ACC112 (cell line): ENCODE measurements around the gene PSMD3.
"Not testable (repeated sequence)": the region's sequence is repeated elsewhere in the genome, so short reads cannot be mapped to it uniquely, and the experiment has no call there.

Source experiments
- H2AFZ ChIP-seq: fragments of 200-600 bp; sonication (generic); one replicate; pipeline ENCODE4 v1.6.0; 2017; ENCODE audit warnings: antibody characterized with exemption, low read length; ENCODE audit not compliant: unreplicated experiment
- H3K27ac ChIP-seq: fragments of 200-600 bp; sonication (generic); 2 replicates; pipeline ENCODE4 v1.5.1; 2014; ENCODE audit warnings: low read depth, mild to moderate bottlenecking, antibody characterized with exemption, low read length, moderate library complexity
- H3K27me3 ChIP-seq: fragments of 200-600 bp; sonication (generic); 2 replicates; pipeline ENCODE4 v1.6.1; 2014; ENCODE audit warnings: mild to moderate bottlenecking, antibody characterized with exemption, low read length, moderate library complexity, mixed read lengths; ENCODE audit not compliant: insufficient read depth
- H3K36me3 ChIP-seq: fragments of 200-600 bp; sonication (generic); 2 replicates; pipeline ENCODE4 v1.6.1; 2016; ENCODE audit warnings: mild to moderate bottlenecking, antibody characterized with exemption, low read length, moderate library complexity, mixed read lengths; ENCODE audit not compliant: insufficient read depth
- H3K4me1 ChIP-seq: fragments of 200-600 bp; sonication (generic); one replicate; pipeline ENCODE4 v1.6.1; 2016; ENCODE audit warnings: low read length, mixed read lengths; ENCODE audit not compliant: insufficient read depth, unreplicated experiment, control insufficient read depth
- H3K4me3 ChIP-seq: fragments of 200-600 bp; sonication (generic); 2 replicates; pipeline ENCODE4 v1.5.1; 2014; ENCODE audit warnings: mild to moderate bottlenecking, low read depth, low read length
- H3K79me2 ChIP-seq: fragments of 200-600 bp; sonication (generic); one replicate; pipeline ENCODE4 v1.6.0; 2016; ENCODE audit warnings: low read length; ENCODE audit not compliant: control insufficient read depth, unreplicated experiment, insufficient read depth

The PSMD3 gene

DNA sequence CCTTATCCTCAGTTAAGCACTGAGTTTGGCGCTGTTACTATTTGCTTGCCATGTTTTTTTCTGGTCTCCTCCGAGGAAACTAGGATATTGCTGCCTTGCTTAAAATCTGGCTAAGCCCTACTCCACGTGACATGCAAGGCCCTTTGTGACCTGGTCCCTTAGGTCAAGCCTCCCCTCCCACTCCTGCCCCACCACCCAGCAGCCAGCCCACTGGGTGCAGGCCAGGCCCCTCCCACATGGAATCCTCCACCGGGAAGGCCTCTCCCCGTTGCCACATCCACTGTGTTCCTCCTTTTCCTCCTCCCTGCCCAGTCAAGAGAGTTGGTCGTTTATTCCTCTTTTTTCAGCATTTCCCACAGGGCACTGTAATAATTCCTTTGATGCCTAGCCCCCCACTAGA is 16.2 kb downstream of the PSMD3 start:
- no peak overlapping the region for H2AFZ ChIP-seq
- no peaks in the 10 kb centered on the region for H3K27me3 ChIP-seq
- H3K4me1 ChIP-seq, result no peaks in the 10 kb centered on the region
- H3K36me3 ChIP-seq, result peaks cover 10% of the 10 kb centered on the region; the same call in 1 of the 2 replicates
- H3K79me2 ChIP-seq, result no peaks in the 10 kb centered on the region
- H3K4me3 ChIP-seq, result no peak overlapping the region
- no peak overlapping the region for H3K27ac ChIP-seq

DNA sequence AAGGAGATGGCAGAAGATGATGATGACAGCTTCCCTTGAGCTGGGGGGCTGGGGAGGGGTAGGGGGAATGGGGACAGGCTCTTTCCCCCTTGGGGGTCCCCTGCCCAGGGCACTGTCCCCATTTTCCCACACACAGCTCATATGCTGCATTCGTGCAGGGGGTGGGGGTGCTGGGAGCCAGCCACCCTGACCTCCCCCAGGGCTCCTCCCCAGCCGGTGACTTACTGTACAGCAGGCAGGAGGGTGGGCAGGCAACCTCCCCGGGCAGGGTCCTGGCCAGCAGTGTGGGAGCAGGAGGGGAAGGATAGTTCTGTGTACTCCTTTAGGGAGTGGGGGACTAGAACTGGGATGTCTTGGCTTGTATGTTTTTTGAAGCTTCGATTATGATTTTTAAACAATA is 16.9 kb downstream of the PSMD3 start:
- no peaks in the 10 kb centered on the region for H3K79me2 ChIP-seq
- peaks cover 10% of the 10 kb centered on the region; the same call in 1 of the 2 replicates for H3K36me3 ChIP-seq
- no peaks in the 10 kb centered on the region for H3K4me1 ChIP-seq
- no peak overlapping the region for H3K4me3 ChIP-seq
- H3K27me3 ChIP-seq, result no peaks in the 10 kb centered on the region
- no peak overlapping the region for H3K27ac ChIP-seq
- H2AFZ ChIP-seq, result no peak overlapping the region

DNA sequence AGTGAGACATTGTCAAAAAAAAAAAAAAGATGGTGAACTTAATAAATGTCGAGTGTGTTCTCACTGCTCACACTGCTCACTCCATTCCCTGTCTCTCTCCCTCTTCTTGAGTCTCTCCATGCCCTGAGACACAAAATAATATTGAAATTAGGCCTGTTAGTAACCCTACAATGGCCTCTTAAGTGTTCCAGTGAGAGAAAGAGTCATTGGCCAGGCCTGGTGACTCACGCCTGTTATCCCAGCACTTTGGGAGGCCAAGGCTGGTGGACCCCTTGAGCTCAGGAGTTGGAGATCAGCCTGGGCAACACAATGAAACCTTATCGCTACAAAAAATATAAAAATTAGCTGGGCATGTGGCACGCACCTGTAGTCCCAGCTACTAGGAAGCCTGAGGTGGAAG is 18.5 kb downstream of the PSMD3 start:
- Histone ChIP-seq H3K79me2 (no peaks in the 10 kb centered on the region), H3K4me3 (no peak overlapping the region), H3K27ac (no peak overlapping the region)

DNA sequence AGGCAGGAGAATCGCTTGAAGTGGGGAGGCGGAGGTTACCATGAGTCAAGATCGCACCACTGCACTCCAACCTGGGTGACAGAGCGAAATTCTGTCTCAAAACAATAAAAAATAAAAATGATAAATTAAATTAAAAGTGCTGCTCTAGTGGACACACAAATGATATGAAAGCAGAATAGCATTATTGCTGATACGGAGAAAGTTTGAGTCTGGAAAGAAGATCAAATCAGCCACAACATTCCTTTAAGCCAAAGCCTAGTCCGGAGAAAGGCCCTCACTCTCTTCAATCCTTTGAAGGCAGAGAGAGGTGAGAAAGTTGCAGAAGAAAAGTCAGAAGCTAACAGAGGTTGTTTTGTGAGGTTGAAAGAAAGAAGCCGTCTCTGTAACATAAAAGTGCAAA is 19.6 kb downstream of the PSMD3 start:
- Histone ChIP-seq H3K79me2 (no peaks in the 10 kb centered on the region), H3K4me1 (no peaks in the 10 kb centered on the region), H3K27me3 (no peaks in the 10 kb centered on the region), H3K4me3 (no peak overlapping the region), H2AFZ (no peak overlapping the region), H3K36me3 (peaks cover 9% of the 10 kb centered on the region; the same call in 1 of the 2 replicates), H3K27ac (no peak overlapping the region)

More for the DNA sequence above, 18.5 kb downstream of the PSMD3 start:
- no peaks in the 10 kb centered on the region for H3K27me3 ChIP-seq
- peaks cover 10% of the 10 kb centered on the region; the same call in 1 of the 2 replicates for H3K36me3 ChIP-seq
- H2AFZ ChIP-seq, result no peak overlapping the region
- H3K4me1 ChIP-seq, result no peaks in the 10 kb centered on the region

DNA sequence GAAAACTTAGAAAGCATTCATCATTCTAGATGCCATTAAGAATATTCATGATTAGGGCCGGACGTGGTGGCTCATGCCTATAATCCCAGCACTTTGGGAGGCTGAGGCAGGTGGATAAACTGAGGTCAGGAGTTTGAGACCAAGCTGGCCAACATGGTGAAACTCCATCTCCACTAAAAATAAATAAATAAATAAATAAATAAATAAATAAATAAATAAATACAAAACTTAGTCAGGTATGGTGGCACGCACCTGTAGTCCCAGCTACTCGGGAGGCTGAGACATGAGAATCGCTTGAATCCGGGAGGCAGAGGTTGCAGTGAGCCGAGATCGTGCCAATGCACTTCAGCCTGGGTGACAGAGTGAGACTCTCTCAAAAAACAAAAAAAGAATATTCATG is 20.7 kb downstream of the PSMD3 start:
- H3K27ac ChIP-seq, H2AFZ ChIP-seq, H3K4me1 ChIP-seq, H3K27me3 ChIP-seq, H3K4me3 ChIP-seq, H3K36me3 ChIP-seq, H3K79me2 ChIP-seq: not testable (repeated sequence)

DNA sequence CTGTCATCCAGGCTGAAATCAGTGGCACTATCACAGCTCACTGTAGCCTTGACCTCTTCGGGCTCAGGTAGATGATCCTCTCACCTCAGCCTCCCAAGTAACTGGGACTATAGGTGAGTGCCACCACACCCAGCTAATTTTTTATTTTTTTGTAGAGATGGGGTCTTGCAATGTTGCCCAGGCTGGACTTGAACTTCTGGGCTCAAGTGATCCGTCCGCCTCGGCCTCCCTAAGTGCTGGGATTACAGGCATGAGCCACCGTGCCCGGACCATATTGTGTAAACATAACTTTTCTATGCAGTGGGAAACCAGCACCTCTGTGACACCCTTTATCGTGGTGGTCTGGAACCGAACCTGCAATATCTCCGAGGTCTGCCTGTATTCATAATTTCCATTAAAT is 23.5 kb downstream of the PSMD3 start:
- H3K4me3 ChIP-seq, result no peak overlapping the region
- no peaks in the 10 kb centered on the region for H3K79me2 ChIP-seq
- H3K27ac ChIP-seq, result no peak overlapping the region
- no peaks in the 10 kb centered on the region for H3K4me1 ChIP-seq
- no peaks in the 10 kb centered on the region for H3K36me3 ChIP-seq
- H2AFZ ChIP-seq, result no peak overlapping the region
- no peaks in the 10 kb centered on the region for H3K27me3 ChIP-seq

DNA sequence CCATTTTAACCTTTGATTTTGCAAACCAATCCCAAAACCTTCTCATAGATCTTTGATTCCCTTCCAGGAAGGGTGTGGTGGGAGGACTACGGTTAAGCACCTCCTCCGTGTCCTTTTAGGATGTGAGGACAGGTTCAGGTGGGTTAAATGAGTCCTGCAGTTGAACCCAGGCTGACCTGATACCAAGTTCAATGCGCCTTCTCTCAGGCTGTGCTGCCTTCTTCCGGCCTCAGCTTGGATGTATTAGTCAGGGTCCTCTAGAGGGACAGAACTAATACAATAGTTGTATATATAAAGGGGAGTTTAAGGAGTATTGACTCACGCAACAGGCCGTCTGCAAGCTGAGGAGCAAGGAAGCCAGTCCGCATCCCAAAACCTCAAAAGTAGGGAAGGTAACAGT is 24.1 kb downstream of the PSMD3 start:
- H3K27me3 ChIP-seq, result no peaks in the 10 kb centered on the region
- no peak overlapping the region for H3K27ac ChIP-seq
- H2AFZ ChIP-seq, result no peak overlapping the region
- H3K36me3 ChIP-seq, result no peaks in the 10 kb centered on the region
- no peaks in the 10 kb centered on the region for H3K4me1 ChIP-seq
- H3K79me2 ChIP-seq, result no peaks in the 10 kb centered on the region
- no peak overlapping the region for H3K4me3 ChIP-seq

DNA sequence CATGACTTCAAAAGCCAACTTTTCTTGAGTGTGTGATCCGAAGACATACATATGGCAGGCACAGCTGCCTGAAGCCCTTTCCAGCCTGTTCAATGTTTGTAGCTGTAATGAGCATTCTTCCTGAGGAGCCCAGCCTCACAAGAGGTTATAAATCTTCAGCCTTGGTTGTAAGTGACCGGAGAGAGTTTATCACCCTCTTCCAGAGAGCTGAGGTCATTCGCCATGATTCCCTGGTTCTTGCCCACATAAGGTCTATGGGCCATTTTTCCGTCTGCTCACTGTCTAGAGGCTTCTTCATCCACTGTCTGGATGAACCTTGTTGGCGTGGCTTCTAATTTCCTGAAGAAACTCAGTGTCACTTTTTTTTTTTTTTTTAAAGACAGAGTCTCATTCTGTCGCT is 24.9 kb downstream of the PSMD3 start:
- no peaks in the 10 kb centered on the region for H3K79me2 ChIP-seq
- no peak overlapping the region for H2AFZ ChIP-seq
- H3K4me1 ChIP-seq, result no peaks in the 10 kb centered on the region
- H3K4me3 ChIP-seq, result no peak overlapping the region
- H3K27me3 ChIP-seq, result no peaks in the 10 kb centered on the region
- no peaks in the 10 kb centered on the region for H3K36me3 ChIP-seq
- no peak overlapping the region for H3K27ac ChIP-seq

DNA sequence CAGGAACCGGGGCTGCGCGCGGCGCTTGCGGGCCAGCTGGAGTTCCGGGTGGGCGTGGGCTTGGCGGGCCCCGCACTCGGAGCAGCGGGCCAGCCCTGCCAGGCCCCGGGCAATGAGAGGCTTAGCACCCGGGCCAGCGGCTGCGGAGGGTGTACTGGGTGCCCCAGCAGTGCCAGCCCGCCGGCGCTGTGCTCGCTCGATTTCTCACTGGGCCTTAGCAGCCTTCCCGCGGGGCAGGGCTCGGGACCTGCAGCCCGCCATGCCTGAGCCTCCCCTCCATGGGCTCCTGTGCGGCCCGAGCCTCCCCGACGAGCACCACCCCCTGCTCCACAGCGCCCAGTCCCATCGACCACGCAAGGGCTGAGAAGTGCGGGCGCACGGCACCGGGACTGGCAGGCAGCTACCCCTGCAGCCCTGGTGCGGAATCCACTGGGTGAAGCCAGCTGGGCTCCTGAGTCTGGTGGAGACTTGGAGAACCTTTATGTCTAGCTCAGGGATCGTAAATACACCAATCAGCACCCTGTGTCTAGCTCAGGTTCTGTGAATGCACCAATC is 30.4 kb downstream of the PSMD3 start:
- H3K27ac ChIP-seq, H3K4me3 ChIP-seq: not testable (repeated sequence)

DNA sequence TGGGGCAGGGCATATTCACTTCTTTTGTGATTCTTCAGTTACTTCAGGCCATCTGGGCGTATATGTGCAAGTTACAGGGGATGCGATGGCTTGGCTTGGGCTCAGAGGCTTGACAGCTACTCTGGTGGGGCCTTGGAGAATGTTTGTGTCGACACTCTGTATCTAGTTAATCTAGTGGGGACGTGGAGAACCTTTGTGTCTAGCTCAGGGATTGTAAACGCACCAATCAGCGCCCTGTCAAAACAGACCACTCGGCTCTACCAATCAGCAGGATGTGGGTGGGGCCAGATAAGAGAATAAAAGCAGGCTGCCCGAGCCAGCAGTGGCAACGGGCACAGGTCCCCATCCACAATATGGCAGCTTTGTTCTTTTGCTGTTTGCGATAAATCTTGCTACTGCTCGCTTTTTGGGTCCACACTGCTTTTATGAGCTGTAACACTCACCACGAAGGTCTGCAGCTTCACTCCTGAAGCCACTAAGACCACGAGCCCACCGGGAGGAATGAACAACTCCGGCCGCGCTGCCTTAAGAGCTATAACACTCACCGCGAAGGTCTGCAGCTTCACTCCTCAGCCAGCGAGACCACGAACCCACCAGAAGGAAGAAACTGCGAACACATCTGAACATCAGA is 31.5 kb downstream of the PSMD3 start:
- H3K4me3 ChIP-seq, H3K79me2 ChIP-seq, H3K27ac ChIP-seq, H2AFZ ChIP-seq, H3K27me3 ChIP-seq, H3K36me3 ChIP-seq: not testable (repeated sequence)
- H3K4me1 ChIP-seq, result peaks cover 29% of the 10 kb centered on the region

More for the DNA sequence above, 30.4 kb downstream of the PSMD3 start:
- H3K36me3 ChIP-seq, H3K79me2 ChIP-seq, H2AFZ ChIP-seq, H3K27me3 ChIP-seq: not testable (repeated sequence)
- H3K4me1 ChIP-seq, result peaks cover 20% of the 10 kb centered on the region

DNA sequence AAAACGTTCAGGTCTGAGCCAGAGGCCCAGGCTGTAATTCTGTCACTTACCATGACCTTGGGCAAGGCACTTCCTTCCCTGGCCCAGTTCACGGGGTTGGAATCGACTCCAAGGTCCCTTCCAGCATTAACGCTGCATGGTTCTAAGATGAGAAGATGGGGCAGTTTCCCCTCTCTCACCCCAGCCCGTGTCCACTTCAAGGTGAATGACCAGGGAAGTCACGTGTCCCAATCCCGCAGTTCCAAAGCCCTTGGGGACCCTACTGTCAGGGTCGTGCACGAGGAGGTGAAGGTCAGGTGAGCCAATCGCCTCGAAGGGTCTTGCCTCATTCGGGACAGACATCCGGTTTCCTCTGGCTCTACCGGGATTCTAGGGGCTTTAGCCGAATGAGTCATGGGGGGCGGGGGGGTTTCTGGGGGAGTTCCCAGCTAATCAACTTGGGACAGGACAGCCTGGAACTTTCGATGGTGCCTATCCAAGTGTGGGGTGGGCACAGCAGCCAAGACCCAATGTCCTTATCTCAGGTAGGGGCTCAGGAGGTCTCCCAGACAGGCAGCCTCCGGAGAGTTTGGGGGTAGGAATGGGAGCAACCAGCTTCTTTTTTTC is 33.9 kb downstream of the PSMD3 start:
- H3K79me2 ChIP-seq, result no peaks in the 10 kb centered on the region
- no peak overlapping the region for H2AFZ ChIP-seq
- peak overlapping the region; percentile 10; the same call in 1 of the 2 replicates for H3K4me3 ChIP-seq
- H3K36me3 ChIP-seq, result no peaks in the 10 kb centered on the region
- peak overlapping the region; percentile 79 for H3K27ac ChIP-seq
- H3K27me3 ChIP-seq, result no peaks in the 10 kb centered on the region
- peaks cover 52% of the 10 kb centered on the region for H3K4me1 ChIP-seq
